ENCODE measurements around the gene ADAMTSL1.

GRCh38 chr9:18786911-18787650 lies 313.1 kb downstream of the ADAMTSL1 start:
- TF ChIP-seq PBX3 (CRISPR knock-in tag; IDR thresholded peaks at IDR 0.05) (no peak), CTCF (tag by site-specific recombination; IDR thresholded peaks at IDR 0.05) (no peak), ZNF114 (tag by site-specific recombination; IDR thresholded peaks at IDR 0.05) (no peak), ZNF121 (tag by site-specific recombination; IDR thresholded peaks at IDR 0.05) (no peak)
